GM18868 (cell line): ENCODE data around the gene ADAP2.
A peak's percentile ranks its signal among the peaks of the same experiment; 100 is the strongest.
"Not testable (repeated sequence)": the region's sequence is repeated elsewhere in the genome, so short reads cannot be mapped to it uniquely, and the experiment has no call there.

Source experiments
- ATAC-seq: cut with Tn5 transposase; IDR thresholded peaks from one replicate; pipeline ENCODE4 v1.9.1; 2021; ENCODE audit warnings: mild to moderate bottlenecking, moderate library complexity; ENCODE audit not compliant: unreplicated experiment

The ADAP2 gene

GRCh38 chr17:30967911-30968310 lies 46.2 kb downstream of the ADAP2 start:
- ATAC-seq: not testable (repeated sequence)

GRCh38 chr17:30969989-30970830 lies 48.5 kb downstream of the ADAP2 start:
- peak; percentile 36 for ATAC-seq

GRCh38 chr17:30970831-30971567 lies 49.3 kb downstream of the ADAP2 start, which contains the start of gene RNF135:
RNF135 (plus strand) TSS chr17:30971039; CDS start chr17:30971074, 35 bp downstream.
- peak; percentile 64 for ATAC-seq

- ATAC-seq: no peak
Observed at GRCh38 chr17:30975042-30975820, 53.5 kb downstream of the ADAP2 start.

GRCh38 chr17:30979919-30980318 lies 58.2 kb downstream of the ADAP2 start:
- ATAC-seq: not testable (repeated sequence)

- no peak for ATAC-seq
Observed at GRCh38 chr17:30981531-30982519, 60.1 kb downstream of the ADAP2 start.

GRCh38 chr17:30982855-30983254 lies 61.1 kb downstream of the ADAP2 start:
- no peak for ATAC-seq

GRCh38 chr17:30990458-30990857 lies 68.7 kb downstream of the ADAP2 start:
- no peak for ATAC-seq

GRCh38 chr17:30992551-30992950 lies 70.8 kb downstream of the ADAP2 start:
- ATAC-seq: no peak

- no peak for ATAC-seq
Observed at GRCh38 chr17:30995347-30995746, 73.6 kb downstream of the ADAP2 start.

- no peak for ATAC-seq
Observed at GRCh38 chr17:30996486-30996885, 74.7 kb downstream of the ADAP2 start.

GRCh38 chr17:30997270-30997669 lies 75.5 kb downstream of the ADAP2 start:
- ATAC-seq: no peak

GRCh38 chr17:30997842-30998241 lies 76.1 kb downstream of the ADAP2 start:
- ATAC-seq: no peak

GRCh38 chr17:31002047-31002446 lies 80.3 kb downstream of the ADAP2 start:
- no peak for ATAC-seq

- no peak for ATAC-seq
Observed at GRCh38 chr17:31003225-31003866, 81.6 kb downstream of the ADAP2 start.

GRCh38 chr17:31004160-31004559 lies 82.4 kb downstream of the ADAP2 start:
- no peak for ATAC-seq

- no peak for ATAC-seq
Observed at GRCh38 chr17:31007695-31008373, 86.1 kb downstream of the ADAP2 start.

GRCh38 chr17:31008374-31009041 lies 86.8 kb downstream of the ADAP2 start:
- no peak for ATAC-seq
